ENCODE data around the gene SPPL2B. TPM values are rescaled to one million over a fixed set of nuclear protein-coding genes. Genes with fewer than 3 reads are reported as not detected.

Gene SPPL2B
- total RNA-seq, 5 donors from 2014 or later (not counting 1 experiment from before 2014, with no cell fraction given): 96.5 to 173 (median 133) TPM

DNA sequence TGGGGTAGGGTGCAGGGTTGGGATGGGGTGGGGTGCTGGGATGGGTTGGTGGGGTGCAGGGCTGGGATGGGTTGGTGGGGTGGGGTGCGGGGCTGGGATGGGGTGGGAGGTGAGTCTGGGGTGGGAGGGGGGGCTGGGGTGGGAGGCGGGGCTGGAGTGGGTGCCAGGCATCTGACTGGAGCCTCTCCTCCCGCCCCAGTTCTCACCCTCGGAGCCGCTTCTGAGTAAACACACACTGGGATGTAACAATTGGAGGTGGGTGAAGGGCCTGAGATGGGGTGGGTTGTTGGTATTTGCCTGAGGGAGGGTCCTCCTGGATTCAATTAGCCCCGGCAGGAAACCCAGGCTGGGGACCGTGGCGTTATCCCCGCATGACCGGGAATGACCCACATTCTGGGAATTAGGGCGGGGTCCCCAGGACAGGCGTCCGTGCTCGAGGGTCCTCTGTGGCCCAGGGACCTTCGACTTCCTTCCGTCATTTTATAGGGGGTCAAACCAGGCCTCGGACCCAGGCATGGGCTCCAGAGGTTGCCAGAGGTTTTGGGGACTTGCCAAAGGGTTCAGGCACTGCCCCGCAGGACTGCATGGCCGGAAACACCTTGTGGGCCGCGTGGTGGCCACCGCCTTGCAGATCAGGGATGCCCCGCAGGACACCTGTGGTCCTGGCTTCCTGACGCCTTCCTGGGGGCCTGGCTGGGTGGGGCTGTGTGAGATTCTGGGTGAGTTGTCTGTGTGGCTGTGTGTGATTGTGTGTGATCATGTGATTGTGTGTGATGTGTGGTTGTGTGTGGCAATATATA lies 33.0 kb downstream of the SPPL2B start:
- WGBS (ENCODE audit: insufficient coverage): 29% methylated on average over 19 of the region's 24 CpGs
- Histone ChIP-seq H3K27ac (ENCODE audit: low read length) (no peak overlapping the region), H3K4me3 (ENCODE audit: control insufficient read depth in 1 of 2, extremely low read depth in 1 of 2, low read length in 1 of 2) (no peak overlapping the region), H3K27me3 (replicated peaks in 1 of 2; ENCODE audit: control insufficient read depth in 2 of 2, extremely low read depth in 1 of 2, insufficient read depth in 2 of 2, low read length in 1 of 2) (peaks cover 0 to 45% of the 10 kb centered on the region in 2 experiments), H3K36me3 (ENCODE audit: control insufficient read depth in 2 of 2, extremely low read depth in 1 of 2, insufficient read depth in 1 of 2, low read length in 1 of 2) (no peaks in the 10 kb centered on the region), H3K9me3 (no peaks in the 10 kb centered on the region), H3K4me1 (ENCODE audit: control insufficient read depth in 1 of 2, extremely low read depth in 1 of 2, insufficient read depth in 2 of 2, low read length in 2 of 2) (peaks cover 0 to 9% of the 10 kb centered on the region in 2 experiments)
- CTCF ChIA-PET: no interaction called here
- Mint-ChIP-seq H3K27ac (no peak overlapping the region), H3K4me1 (peaks cover 0 to 4% (median 4%) of the 10 kb centered on the region in 3 donors), H3K27me3 (peaks cover 12 to 16% of the 10 kb centered on the region in 2 donors), H3K36me3 (no peaks in the 10 kb centered on the region), H3K4me3 (no peak overlapping the region), H3K9me3 (no peaks in the 10 kb centered on the region)
- ATAC-seq (replicated peaks in 1 of 4): no peak
- DNase-seq: no peak
- POLR2A ChIA-PET: no interaction called here

GRCh38 chr19:2362046-2362969 lies 33.8 kb downstream of the SPPL2B start:
- ChIA-PET CTCF (no interaction called here), POLR2A (no interaction called here)
- H3K4me3 Mint-ChIP-seq: no peak overlapping the region
- no peak overlapping the region for H3K27ac Mint-ChIP-seq
- H3K36me3 Mint-ChIP-seq: no peaks in the 10 kb centered on the region
- ATAC-seq (replicated peaks in 1 of 4) (no peak), DNase-seq (no peak)
- Histone ChIP-seq H3K4me3 (ENCODE audit: control insufficient read depth in 1 of 2, extremely low read depth in 1 of 2, low read length in 1 of 2) (no peak overlapping the region), H3K27me3 (replicated peaks in 1 of 2; ENCODE audit: control insufficient read depth in 2 of 2, extremely low read depth in 1 of 2, insufficient read depth in 2 of 2, low read length in 1 of 2) (peaks cover 0 to 45% of the 10 kb centered on the region in 2 experiments), H3K27ac (ENCODE audit: low read length) (no peak overlapping the region), H3K36me3 (ENCODE audit: control insufficient read depth in 2 of 2, extremely low read depth in 1 of 2, insufficient read depth in 1 of 2, low read length in 1 of 2) (no peaks in the 10 kb centered on the region), H3K4me1 (ENCODE audit: control insufficient read depth in 1 of 2, extremely low read depth in 1 of 2, insufficient read depth in 2 of 2, low read length in 2 of 2) (peaks cover 0 to 9% of the 10 kb centered on the region in 2 experiments), H3K9me3 (no peaks in the 10 kb centered on the region)
- peaks cover 12 to 16% of the 10 kb centered on the region in 2 donors for H3K27me3 Mint-ChIP-seq
- 89% methylated on average over 11 of the region's 11 CpGs for WGBS (ENCODE audit: insufficient coverage)
- no peaks in the 10 kb centered on the region for H3K9me3 Mint-ChIP-seq
- peaks cover 0 to 4% (median 4%) of the 10 kb centered on the region in 3 donors for H3K4me1 Mint-ChIP-seq

- no peaks in the 10 kb centered on the region for H3K36me3 ChIP-seq (ENCODE audit: control insufficient read depth in 2 of 2, extremely low read depth in 1 of 2, insufficient read depth in 1 of 2, low read length in 1 of 2)
- ATAC-seq (replicated peaks in 1 of 4): no peak
- peaks cover 0 to 45% of the 10 kb centered on the region in 2 experiments for H3K27me3 ChIP-seq (replicated peaks in 1 of 2; ENCODE audit: control insufficient read depth in 2 of 2, extremely low read depth in 1 of 2, insufficient read depth in 2 of 2, low read length in 1 of 2)
- 97% methylated on average over 13 of the region's 15 CpGs for WGBS (ENCODE audit: insufficient coverage)
- ChIA-PET POLR2A (interaction anchor here in 1 of 2 donors (0.8 kb wide), 1 partner anchor 59 kb away, joined by 4 read pairs; no protein-coding TSS in a partner anchor), CTCF (no interaction called here)
- no peak overlapping the region for H3K27ac Mint-ChIP-seq
- peaks cover 0 to 9% of the 10 kb centered on the region in 2 experiments for H3K4me1 ChIP-seq (ENCODE audit: control insufficient read depth in 1 of 2, extremely low read depth in 1 of 2, insufficient read depth in 2 of 2, low read length in 2 of 2)
- H3K4me3 Mint-ChIP-seq: no peak overlapping the region
- H3K4me3 ChIP-seq (ENCODE audit: control insufficient read depth in 1 of 2, extremely low read depth in 1 of 2, low read length in 1 of 2): no peak overlapping the region
- H3K27ac ChIP-seq (ENCODE audit: low read length): no peak overlapping the region
- H3K4me1 Mint-ChIP-seq: peaks cover 0 to 4% (median 4%) of the 10 kb centered on the region in 3 donors
- H3K36me3 Mint-ChIP-seq: no peaks in the 10 kb centered on the region
- no peaks in the 10 kb centered on the region for H3K9me3 Mint-ChIP-seq
- no peak for DNase-seq
- peaks cover 12 to 16% of the 10 kb centered on the region in 2 donors for H3K27me3 Mint-ChIP-seq
- H3K9me3 ChIP-seq: no peaks in the 10 kb centered on the region
Observed at GRCh38 chr19:2362970-2363300, 34.5 kb downstream of the SPPL2B start.

- POLR2A ChIA-PET: interaction anchor here in 1 of 2 donors (0.8 kb wide), 1 partner anchor 59 kb away, joined by 4 read pairs; no protein-coding TSS in a partner anchor
- peaks cover 0 to 9% of the 10 kb centered on the region in 2 experiments for H3K4me1 ChIP-seq (ENCODE audit: control insufficient read depth in 1 of 2, extremely low read depth in 1 of 2, insufficient read depth in 2 of 2, low read length in 2 of 2)
- H3K4me3 ChIP-seq (ENCODE audit: control insufficient read depth in 1 of 2, extremely low read depth in 1 of 2, low read length in 1 of 2): no peak overlapping the region
- no peaks in the 10 kb centered on the region for H3K9me3 ChIP-seq
- Mint-ChIP-seq H3K9me3 (no peaks in the 10 kb centered on the region), H3K4me3 (no peak overlapping the region), H3K4me1 (peaks cover 0 to 4% (median 4%) of the 10 kb centered on the region in 3 donors), H3K36me3 (peaks cover 3% of the 10 kb centered on the region), H3K27ac (no peak overlapping the region), H3K27me3 (peaks cover 12 to 21% of the 10 kb centered on the region in 2 donors)
- CTCF ChIA-PET: no interaction called here
- peaks cover 0 to 47% of the 10 kb centered on the region in 2 experiments for H3K27me3 ChIP-seq (replicated peaks in 1 of 2; ENCODE audit: control insufficient read depth in 2 of 2, extremely low read depth in 1 of 2, insufficient read depth in 2 of 2, low read length in 1 of 2)
- H3K27ac ChIP-seq (ENCODE audit: low read length): no peak overlapping the region
- 80% methylated on average over 12 of the region's 17 CpGs for WGBS (ENCODE audit: insufficient coverage)
- no peak for DNase-seq
- ATAC-seq (replicated peaks in 1 of 4): no peak
- no peaks in the 10 kb centered on the region for H3K36me3 ChIP-seq (ENCODE audit: control insufficient read depth in 2 of 2, extremely low read depth in 1 of 2, insufficient read depth in 1 of 2, low read length in 1 of 2)
Observed at GRCh38 chr19:2363419-2363818, 34.9 kb downstream of the SPPL2B start.

- WGBS (ENCODE audit: insufficient coverage): 83% methylated on average over 1 of the region's 10 CpGs
- Mint-ChIP-seq H3K4me3 (no peak overlapping the region), H3K36me3 (peaks cover 3% of the 10 kb centered on the region), H3K27ac (no peak overlapping the region), H3K9me3 (no peaks in the 10 kb centered on the region), H3K27me3 (peaks cover 11 to 19% of the 10 kb centered on the region in 2 donors), H3K4me1 (peaks cover 0 to 5% (median 4%) of the 10 kb centered on the region in 3 donors)
- no peak for DNase-seq
- ATAC-seq (replicated peaks in 1 of 4): no peak
- H3K27ac ChIP-seq (ENCODE audit: low read length): no peak overlapping the region
- H3K36me3 ChIP-seq (ENCODE audit: control insufficient read depth in 2 of 2, extremely low read depth in 1 of 2, insufficient read depth in 1 of 2, low read length in 1 of 2): no peaks in the 10 kb centered on the region
- CTCF ChIA-PET: interaction anchor here in 1 of 2 donors (0.7 kb wide), 1 partner anchor 792 kb away, joined by 3 read pairs; no protein-coding TSS in a partner anchor
- H3K27me3 ChIP-seq (replicated peaks in 1 of 2; ENCODE audit: control insufficient read depth in 2 of 2, extremely low read depth in 1 of 2, insufficient read depth in 2 of 2, low read length in 1 of 2): peaks cover 0 to 42% of the 10 kb centered on the region in 2 experiments
- H3K4me3 ChIP-seq (ENCODE audit: control insufficient read depth in 1 of 2, extremely low read depth in 1 of 2, low read length in 1 of 2): no peak overlapping the region
- POLR2A ChIA-PET: no interaction called here
- H3K9me3 ChIP-seq: no peaks in the 10 kb centered on the region
- H3K4me1 ChIP-seq (ENCODE audit: control insufficient read depth in 1 of 2, extremely low read depth in 1 of 2, insufficient read depth in 2 of 2, low read length in 2 of 2): peaks cover 0 to 13% of the 10 kb centered on the region in 2 experiments
Observed at GRCh38 chr19:2365201-2365970, 36.9 kb downstream of the SPPL2B start.

- POLR2A ChIA-PET: no interaction called here
- peaks cover 0 to 4% (median 1%) of the 10 kb centered on the region in 3 donors for H3K4me1 Mint-ChIP-seq
- H3K36me3 Mint-ChIP-seq: peaks cover 3% of the 10 kb centered on the region
- peaks cover 0 to 8% of the 10 kb centered on the region in 2 experiments for H3K4me1 ChIP-seq (ENCODE audit: control insufficient read depth in 1 of 2, extremely low read depth in 1 of 2, insufficient read depth in 2 of 2, low read length in 2 of 2)
- peaks cover 0 to 21% of the 10 kb centered on the region in 2 experiments for H3K27me3 ChIP-seq (replicated peaks in 1 of 2; ENCODE audit: control insufficient read depth in 2 of 2, extremely low read depth in 1 of 2, insufficient read depth in 2 of 2, low read length in 1 of 2)
- H3K36me3 ChIP-seq (ENCODE audit: control insufficient read depth in 2 of 2, extremely low read depth in 1 of 2, insufficient read depth in 1 of 2, low read length in 1 of 2): no peaks in the 10 kb centered on the region
- 85% methylated on average over 7 of the region's 16 CpGs for WGBS (ENCODE audit: insufficient coverage)
- DNase-seq (no peak), ATAC-seq (replicated peaks in 1 of 4) (no peak)
- CTCF ChIA-PET: no interaction called here
- H3K9me3 ChIP-seq: no peaks in the 10 kb centered on the region
- H3K4me3 ChIP-seq (ENCODE audit: control insufficient read depth in 1 of 2, extremely low read depth in 1 of 2, low read length in 1 of 2): no peak overlapping the region
- no peak overlapping the region for H3K27ac ChIP-seq (ENCODE audit: low read length)
- H3K27ac Mint-ChIP-seq: no peak overlapping the region
- H3K4me3 Mint-ChIP-seq: no peak overlapping the region
- peaks cover 2 to 4% of the 10 kb centered on the region in 2 donors for H3K27me3 Mint-ChIP-seq
- no peaks in the 10 kb centered on the region for H3K9me3 Mint-ChIP-seq
Observed at GRCh38 chr19:2371656-2372055, 43.2 kb downstream of the SPPL2B start.
